HCT116 (cell line): ENCODE measurements around the gene ARHGEF25. TPM values are rescaled to one million over a fixed set of nuclear protein-coding genes. Genes with fewer than 3 reads are reported as not detected.

Experiments
- ATAC-seq: fragments of 200-7000 bp; cut with Tn5 transposase; 2 replicates; pipeline ENCODE4 v1.9.1; 2020; ENCODE audit warnings: mild to moderate bottlenecking, moderate library complexity
- BruUV-seq: library from RNA; stranded (reverse); fragments of 400-500 nt; replicated peaks from 2 replicates; lab custom pipeline; 2021; lab: Mats Ljungman, UMichigan
- CTCF ChIA-PET: fragments of 300-600 bp; sonication (Branson Sonifier 250); formaldehyde crosslinking; loops from one replicate; lab custom pipeline; 2021; ENCODE audit warnings: antibody characterized with exemption; lab: Charles Lee
- POLR2A ChIA-PET: fragments of 300-600, 350-600 bp; sonication (Branson Sonifier 250); formaldehyde crosslinking; loops from one replicate; lab custom pipeline; 2021; ENCODE audit warnings: antibody characterized with exemption; lab: Charles Lee
- RAD21 ChIA-PET, 2 experiments: fragments of 300-600 bp; sonication (Branson Sonifier 250); formaldehyde crosslinking; loops; one replicate each; lab custom pipeline; 2023; ENCODE audit warnings: low total read pairs in 2 of 2; ENCODE audit not compliant: uncharacterized antibody in 2 of 2, unreplicated experiment in 2 of 2, low non-redundant PET in 1 of 2; lab: Charles Lee
- DNase-seq: peaks from one replicate; pipeline ENCODE4 v3.0.0-alpha.2; 2010; ENCODE audit warnings: low read depth, low spot score
- H2AFZ ChIP-seq: fragments of 200-600 bp; shearing (Covaris generic), sonication (generic); 2 replicates; pipeline ENCODE4 v1.6.1; 2017; ENCODE audit warnings: low read depth, mixed run types, mixed read lengths, antibody characterized with exemption, low read length; ENCODE audit not compliant: poor library complexity, severe bottlenecking
- H3K27ac ChIP-seq: 2 replicates; pipeline ENCODE4 v1.5.1; 2012; ENCODE audit warnings: low read depth, low read length
- H3K27me3 ChIP-seq: fragments of 200-600 bp; sonication (generic); 2 replicates; pipeline ENCODE4 v1.6.1; 2016; ENCODE audit warnings: mixed run types, low read length, mixed read lengths; ENCODE audit not compliant: insufficient read depth
- H3K36me3 ChIP-seq, 2 experiments: fragments of 200-500 bp in 1 of 2; fragments of 200-600 bp in 1 of 2; sonication (Bioruptor generic) in 1 of 2; sonication (generic) in 1 of 2; 2 replicates each; pipeline versions ENCODE4 v1.5.1 to v1.6.1; 2014 to 2016; ENCODE audit warnings: low read length in 2 of 2, inconsistent platforms in 1 of 2, mixed read lengths in 1 of 2, mixed run types in 1 of 2; ENCODE audit not compliant: insufficient read depth in 2 of 2, control insufficient read depth in 1 of 2
- H3K4me1 ChIP-seq, 2 experiments: fragments of 200-600 bp in 1 of 2; sonication (generic) in 1 of 2; 2 replicates each; pipeline versions ENCODE4 v1.5.1 to v1.6.1; 2012 to 2017; ENCODE audit warnings: low read length in 2 of 2, inconsistent platforms in 1 of 2, mild to moderate bottlenecking in 1 of 2, mixed read lengths in 1 of 2, mixed run types in 1 of 2, moderate library complexity in 1 of 2; ENCODE audit not compliant: insufficient read depth in 2 of 2, control insufficient read depth in 1 of 2
- H3K4me2 ChIP-seq: fragments of 200-600 bp; sonication (generic); 2 replicates; pipeline ENCODE4 v1.6.1; 2017; ENCODE audit warnings: mixed run types, low read length, mixed read lengths
- H3K4me3 ChIP-seq, 2 experiments: fragments of 200-600 bp in 1 of 2; sonication (generic) in 1 of 2; replicated peaks in 1 of 2; 2 replicates each; pipeline ENCODE4 v1.5.1; 2011 to 2016; ENCODE audit warnings: low read length in 2 of 2, control low read depth in 1 of 2, low read depth in 1 of 2, mild to moderate bottlenecking in 1 of 2, mixed read lengths in 1 of 2, mixed run types in 1 of 2
- H3K79me2 ChIP-seq: fragments of 200-600 bp; sonication (generic); 2 replicates; pipeline ENCODE4 v1.6.1; 2017; ENCODE audit warnings: mild to moderate bottlenecking, mixed run types, low read length, moderate library complexity, mixed read lengths; ENCODE audit not compliant: insufficient read depth
- H3K9ac ChIP-seq: fragments of 200-600 bp; sonication (generic); 2 replicates; pipeline ENCODE4 v1.6.1; 2016; ENCODE audit warnings: low read length, mixed read lengths
- H3K9me2 ChIP-seq: fragments of 200-600 bp; sonication (generic), shearing (Covaris generic); 2 replicates; pipeline ENCODE4 v1.6.1; 2017; ENCODE audit warnings: mixed run types, mild to moderate bottlenecking, moderate library complexity; ENCODE audit not compliant: insufficient read depth
- H3K9me3 ChIP-seq, 2 experiments: fragments of 200-500 bp in 1 of 2; fragments of 200-600 bp in 1 of 2; sonication (Bioruptor generic) in 1 of 2; sonication (generic) in 1 of 2; 2 replicates each; pipeline ENCODE4 v1.6.1; 2014 to 2017; ENCODE audit warnings: low read length in 2 of 2, mixed read lengths in 2 of 2, inconsistent platforms in 1 of 2, low read depth in 1 of 2, mild to moderate bottlenecking in 1 of 2, mixed run types in 1 of 2, moderate library complexity in 1 of 2; ENCODE audit not compliant: control insufficient read depth in 1 of 2, insufficient read depth in 1 of 2
- H4K20me1 ChIP-seq: fragments of 200-600 bp; sonication (generic), shearing (Covaris generic); 2 replicates; pipeline ENCODE4 v1.6.1; 2017; ENCODE audit warnings: mixed run types, mild to moderate bottlenecking, moderate library complexity; ENCODE audit not compliant: insufficient read depth
- CEBPB ChIP-seq: IDR thresholded peaks from 2 replicates; pipeline ENCODE4 v1.6.1; 2012; ENCODE audit warnings: low read depth
- EZH2phosphoT487 ChIP-seq: fragments of 200-600 bp; IDR thresholded peaks from 2 replicates; pipeline ENCODE4 v1.6.1; 2018; ENCODE audit warnings: antibody characterized with exemption, borderline replicate concordance
- FOSL1 ChIP-seq: IDR thresholded peaks from 2 replicates; pipeline ENCODE4 v1.6.1; 2012; ENCODE audit warnings: low read depth
- JUND ChIP-seq: IDR thresholded peaks from 2 replicates; pipeline ENCODE4 v1.6.1; 2012
- POLR2AphosphoS5 ChIP-seq: IDR thresholded peaks from 2 replicates; pipeline ENCODE4 v1.6.1; 2011; ENCODE audit warnings: mild to moderate bottlenecking, low read depth, low read length, moderate library complexity
- SRF ChIP-seq: IDR thresholded peaks from 2 replicates; pipeline ENCODE4 v1.6.1; 2012; ENCODE audit warnings: low read depth
- TCF7L2 ChIP-seq: IDR thresholded peaks from 2 replicates; pipeline ENCODE4 v1.7.0; 2011; ENCODE audit warnings: borderline replicate concordance, inconsistent platforms; ENCODE audit not compliant: insufficient read depth, insufficient read length; ENCODE audit errors: extremely low read depth
- YY1 ChIP-seq: IDR thresholded peaks from 2 replicates; pipeline ENCODE4 v1.6.1; 2011; ENCODE audit warnings: low read length, low read depth, moderate library complexity, mild to moderate bottlenecking; ENCODE audit not compliant: insufficient replicate concordance; ENCODE audit errors: extremely low read depth
- ZFX ChIP-seq: fragments of 450-650 bp; IDR thresholded peaks from 2 replicates; pipeline ENCODE4 v1.6.1; 2017
- ZNF274 ChIP-seq: fragments of 200-500 bp; sonication (Bioruptor generic); IDR thresholded peaks from 2 replicates; pipeline ENCODE4 v1.6.1; 2014; ENCODE audit warnings: mild to moderate bottlenecking, low read depth, low read length, inconsistent platforms
- intact Hi-C: fragments of 100-400 bp; cut with micrococcal nuclease; formaldehyde crosslinking; loops from 2 replicates; pipeline ENCODE4 v1.10.0; 2022
- total RNA-seq: library from RNA; stranded (reverse); gene quantifications from one replicate; pipeline ENCODE4 v1.2.1, GENCODE V29; 2021; ENCODE audit not compliant: unreplicated experiment
- TF ChIP-seq, protein P1 (sequence below): IDR thresholded peaks from 2 replicates; pipeline ENCODE4 v1.6.1; 2012
- TF ChIP-seq, protein P2 (sequence below): IDR thresholded peaks from 2 replicates; pipeline ENCODE4 v1.6.1; 2012
- TF ChIP-seq, protein P3 (sequence below), 3 experiments: fragments of 200-600 bp in 1 of 3; sonication (generic) in 1 of 3; IDR thresholded peaks in 2 of 3; conservative IDR thresholded peaks in 1 of 3; 2 replicates each; pipeline ENCODE4 v1.5.1; 2012 to 2017; ENCODE audit warnings: low read depth in 2 of 3, low read length in 2 of 3, antibody characterized with exemption in 1 of 3, borderline replicate concordance in 1 of 3, control low read depth in 1 of 3, mild to moderate bottlenecking in 1 of 3, mixed read lengths in 1 of 3, mixed run types in 1 of 3, moderate library complexity in 1 of 3; ENCODE audit not compliant: insufficient read depth in 1 of 3

ARHGEF25 gene
- total RNA-seq, 1 experiment from 2014 or later = 3.6 TPM

DNA sequence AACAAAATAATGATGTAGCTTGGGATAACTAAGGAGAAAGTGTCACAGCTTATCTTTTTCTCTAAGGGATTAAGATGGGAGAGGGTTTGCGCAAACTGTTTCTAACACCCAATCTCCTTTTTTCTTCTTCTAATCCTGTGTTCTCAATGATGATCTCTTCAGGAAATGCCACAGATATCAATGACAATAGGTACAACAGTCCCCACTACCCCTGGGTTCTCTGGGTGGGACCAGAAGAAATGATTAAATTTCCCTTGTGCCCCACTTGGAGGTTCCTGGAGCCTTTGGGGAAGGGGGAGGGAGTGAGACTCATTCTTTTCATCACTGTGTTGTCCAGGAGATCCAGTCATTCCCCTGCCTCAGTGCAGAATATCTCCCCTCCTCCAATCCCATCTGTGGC is 28.8 kb upstream of the ARHGEF25 start:
- Histone ChIP-seq H3K27ac (no peak overlapping the region), H3K9me3 (no peaks in the 10 kb centered on the region), H3K4me1 (no peaks in the 10 kb centered on the region), H3K36me3 (peaks cover 0 to 8% of the 10 kb centered on the region in 2 experiments; a peak in 2 of 4 replicates), H4K20me1 (no peaks in the 10 kb centered on the region), H3K9me2 (no peaks in the 10 kb centered on the region), H3K9ac (no peak overlapping the region), H3K79me2 (no peaks in the 10 kb centered on the region), H2AFZ (no peak overlapping the region), H3K4me3 (no peak overlapping the region), H3K4me2 (no peak overlapping the region), H3K27me3 (no peaks in the 10 kb centered on the region)
- no TSS peak for BruUV-seq
- DNase-seq (no peak), ATAC-seq (no peak)
- ChIA-PET RAD21 (interaction anchor here (1.0 to 1.3 kb wide), 2 partner anchors 36 to 175 kb away, joined by 3 read pairs; no protein-coding TSS in a partner anchor), POLR2A (no interaction called here), CTCF (interaction anchor here (0.7 to 3.3 kb wide), 4 partner anchors 10 to 1268 kb away, joined by 3 to 18 read pairs (median 14); partner anchors contain the start of gene PIP4K2C)
- intact Hi-C loops = loop anchor here (5.0 kb wide), 1 partner anchor 110 kb away; the partner anchor contains the start of gene OS9
- TF ChIP-seq TCF7L2 (no peak), YY1 (no peak), FOSL1 (no peak), ZFX (no peak), ZNF274 (no peak), JUND (no peak), CEBPB (no peak), POLR2AphosphoS5 (no peak), EZH2phosphoT487 (no peak), SRF (no peak)
- TF ChIP-seq, protein P1, sequence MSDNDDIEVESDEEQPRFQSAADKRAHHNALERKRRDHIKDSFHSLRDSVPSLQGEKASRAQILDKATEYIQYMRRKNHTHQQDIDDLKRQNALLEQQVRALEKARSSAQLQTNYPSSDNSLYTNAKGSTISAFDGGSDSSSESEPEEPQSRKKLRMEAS = no peak
- TF ChIP-seq, protein P2, sequence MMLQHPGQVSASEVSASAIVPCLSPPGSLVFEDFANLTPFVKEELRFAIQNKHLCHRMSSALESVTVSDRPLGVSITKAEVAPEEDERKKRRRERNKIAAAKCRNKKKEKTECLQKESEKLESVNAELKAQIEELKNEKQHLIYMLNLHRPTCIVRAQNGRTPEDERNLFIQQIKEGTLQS = no peak
- TF ChIP-seq, protein P3, sequence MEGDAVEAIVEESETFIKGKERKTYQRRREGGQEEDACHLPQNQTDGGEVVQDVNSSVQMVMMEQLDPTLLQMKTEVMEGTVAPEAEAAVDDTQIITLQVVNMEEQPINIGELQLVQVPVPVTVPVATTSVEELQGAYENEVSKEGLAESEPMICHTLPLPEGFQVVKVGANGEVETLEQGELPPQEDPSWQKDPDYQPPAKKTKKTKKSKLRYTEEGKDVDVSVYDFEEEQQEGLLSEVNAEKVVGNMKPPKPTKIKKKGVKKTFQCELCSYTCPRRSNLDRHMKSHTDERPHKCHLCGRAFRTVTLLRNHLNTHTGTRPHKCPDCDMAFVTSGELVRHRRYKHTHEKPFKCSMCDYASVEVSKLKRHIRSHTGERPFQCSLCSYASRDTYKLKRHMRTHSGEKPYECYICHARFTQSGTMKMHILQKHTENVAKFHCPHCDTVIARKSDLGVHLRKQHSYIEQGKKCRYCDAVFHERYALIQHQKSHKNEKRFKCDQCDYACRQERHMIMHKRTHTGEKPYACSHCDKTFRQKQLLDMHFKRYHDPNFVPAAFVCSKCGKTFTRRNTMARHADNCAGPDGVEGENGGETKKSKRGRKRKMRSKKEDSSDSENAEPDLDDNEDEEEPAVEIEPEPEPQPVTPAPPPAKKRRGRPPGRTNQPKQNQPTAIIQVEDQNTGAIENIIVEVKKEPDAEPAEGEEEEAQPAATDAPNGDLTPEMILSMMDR (IDR thresholded peaks at IDR 0.05 in 2 of 3, conservative IDR thresholded peaks at IDR 0.05 in 1 of 3; ENCODE audit: borderline replicate concordance in 1 of 3, insufficient read depth in 1 of 3, low read depth in 2 of 3, low read length in 2 of 3) = no peak
